IMR-90 (cell line): Measurements from ENCODE around the gene MOCOS.

Source experiments
- MAZ ChIP-seq: IDR thresholded peaks from 2 replicates; pipeline ENCODE4 v1.6.1; 2012; ENCODE audit warnings: low read depth, mild to moderate bottlenecking, low read length, improper control_type of control experiment, moderate library complexity, borderline replicate concordance
- MXI1 ChIP-seq: IDR thresholded peaks from 2 replicates; pipeline ENCODE4 v1.6.1; 2012; ENCODE audit warnings: low read depth, mild to moderate bottlenecking, low read length, moderate library complexity, borderline replicate concordance
- SMC3 ChIP-seq: fragments of 150-350 bp; IDR thresholded peaks from 2 replicates; pipeline ENCODE4 v1.6.1; 2016; ENCODE audit warnings: low read depth, mild to moderate bottlenecking, antibody characterized with exemption, low read length, moderate library complexity
- USF2 ChIP-seq: fragments of 150-350 bp; IDR thresholded peaks from 2 replicates; pipeline ENCODE4 v1.6.1; 2017; ENCODE audit warnings: mild to moderate bottlenecking, antibody characterized with exemption, low read length, low read depth
- TF ChIP-seq, protein P1 (sequence below): conservative IDR thresholded peaks from 2 replicates; pipeline ENCODE4 v1.5.1; 2012; ENCODE audit warnings: mild to moderate bottlenecking, low read depth, low read length, improper control_type of control experiment

DNA sequence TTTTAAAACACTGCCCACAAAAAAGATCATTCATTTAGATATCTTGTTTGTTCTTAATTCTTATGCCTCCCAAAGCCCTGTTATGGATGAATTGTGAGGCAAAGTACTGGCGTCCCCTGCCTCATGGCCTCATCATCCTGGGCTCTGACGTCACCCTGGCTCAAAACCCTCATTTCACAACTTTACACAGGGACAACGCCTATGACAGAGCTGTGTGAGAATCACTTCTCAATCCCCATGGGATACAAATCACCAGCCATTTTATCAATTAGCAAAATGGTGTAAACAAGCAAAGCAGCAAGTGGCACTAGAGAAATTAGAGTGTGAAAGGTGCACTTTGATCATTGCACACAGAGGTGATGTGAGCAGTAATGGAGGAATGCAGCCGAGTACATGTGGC lies 126.8 kb downstream of the MOCOS start:
- no peak for TF ChIP-seq SMC3
- TF ChIP-seq, protein P1, sequence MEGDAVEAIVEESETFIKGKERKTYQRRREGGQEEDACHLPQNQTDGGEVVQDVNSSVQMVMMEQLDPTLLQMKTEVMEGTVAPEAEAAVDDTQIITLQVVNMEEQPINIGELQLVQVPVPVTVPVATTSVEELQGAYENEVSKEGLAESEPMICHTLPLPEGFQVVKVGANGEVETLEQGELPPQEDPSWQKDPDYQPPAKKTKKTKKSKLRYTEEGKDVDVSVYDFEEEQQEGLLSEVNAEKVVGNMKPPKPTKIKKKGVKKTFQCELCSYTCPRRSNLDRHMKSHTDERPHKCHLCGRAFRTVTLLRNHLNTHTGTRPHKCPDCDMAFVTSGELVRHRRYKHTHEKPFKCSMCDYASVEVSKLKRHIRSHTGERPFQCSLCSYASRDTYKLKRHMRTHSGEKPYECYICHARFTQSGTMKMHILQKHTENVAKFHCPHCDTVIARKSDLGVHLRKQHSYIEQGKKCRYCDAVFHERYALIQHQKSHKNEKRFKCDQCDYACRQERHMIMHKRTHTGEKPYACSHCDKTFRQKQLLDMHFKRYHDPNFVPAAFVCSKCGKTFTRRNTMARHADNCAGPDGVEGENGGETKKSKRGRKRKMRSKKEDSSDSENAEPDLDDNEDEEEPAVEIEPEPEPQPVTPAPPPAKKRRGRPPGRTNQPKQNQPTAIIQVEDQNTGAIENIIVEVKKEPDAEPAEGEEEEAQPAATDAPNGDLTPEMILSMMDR = no peak
- no peak for TF ChIP-seq MXI1
- no peak for TF ChIP-seq USF2
- no peak for TF ChIP-seq MAZ
